HL-60/S4 (cell line): ENCODE results near the gene TPRX1.
"Not testable (repeated sequence)": the region's sequence is repeated elsewhere in the genome, so short reads cannot be mapped to it uniquely, and the experiment has no call there.

ENCODE experiments used
- in situ Hi-C: fragments of 300-500 bp; cut with MboI; formaldehyde crosslinking; loops from 2 replicates; pipeline ENCODE4 v1.14.3; 2022; ENCODE audit warnings: low sequenced_read_pairs

Gene TPRX1

DNA sequence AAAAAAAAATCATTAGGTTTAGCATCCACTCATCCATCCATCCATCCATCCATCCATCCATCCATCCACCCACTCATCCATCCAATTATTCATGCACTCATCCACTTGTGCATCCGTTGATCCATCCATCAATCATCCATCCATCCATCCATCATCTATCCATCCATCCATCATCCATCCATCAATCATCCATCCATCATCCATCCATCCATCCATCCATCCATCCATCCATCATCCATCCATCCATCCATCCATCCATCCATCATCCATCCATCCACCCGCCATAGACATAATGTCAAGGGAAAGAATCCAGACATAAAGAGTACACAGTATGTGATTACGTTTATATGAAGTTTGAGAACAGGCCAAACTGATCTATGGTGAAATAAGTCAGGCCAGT, 34.8 kb downstream of the TPRX1 start:
- in situ Hi-C loops, result no loop called here

DNA sequence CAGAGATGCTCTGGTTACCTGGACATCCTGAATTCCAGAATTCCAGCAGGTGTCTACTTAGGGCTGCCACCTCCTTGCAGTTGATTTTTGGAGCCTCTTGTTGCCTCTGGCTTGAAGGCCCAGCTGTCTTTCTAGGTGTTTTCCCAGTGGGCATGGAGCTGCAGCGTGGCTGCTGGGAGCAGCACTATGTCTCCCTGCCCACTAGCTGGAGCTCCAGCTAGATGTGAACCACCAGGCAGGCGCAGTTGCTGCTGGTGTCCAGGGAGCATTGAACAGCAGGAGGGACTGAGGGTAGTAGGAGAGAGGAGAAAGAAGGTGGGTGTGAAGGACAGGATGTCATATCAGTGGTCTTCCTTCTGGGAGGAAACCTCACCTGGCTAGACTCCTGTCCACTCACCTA, 35.7 kb downstream of the TPRX1 start:
- in situ Hi-C loops, result no loop called here

DNA sequence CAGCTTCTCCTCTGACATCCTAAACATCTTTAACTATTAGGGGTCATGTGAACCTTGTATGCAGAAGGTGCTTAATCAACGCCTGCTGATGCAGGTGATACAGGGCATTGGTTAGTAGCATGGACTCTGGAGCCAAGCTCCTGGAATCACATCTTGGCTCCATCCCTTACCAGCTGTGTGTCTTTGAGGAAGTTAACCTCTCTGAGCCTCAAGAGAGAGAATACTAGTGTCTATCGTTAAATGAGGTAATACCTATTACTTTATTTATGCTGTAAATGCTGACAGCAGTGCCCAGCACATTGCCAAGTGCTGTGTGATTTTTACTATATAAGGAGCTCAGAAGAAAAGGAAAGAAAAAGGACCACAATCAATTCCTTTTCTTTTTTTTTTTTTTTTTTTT, 37.0 kb downstream of the TPRX1 start:
- in situ Hi-C loops, result no loop called here

DNA sequence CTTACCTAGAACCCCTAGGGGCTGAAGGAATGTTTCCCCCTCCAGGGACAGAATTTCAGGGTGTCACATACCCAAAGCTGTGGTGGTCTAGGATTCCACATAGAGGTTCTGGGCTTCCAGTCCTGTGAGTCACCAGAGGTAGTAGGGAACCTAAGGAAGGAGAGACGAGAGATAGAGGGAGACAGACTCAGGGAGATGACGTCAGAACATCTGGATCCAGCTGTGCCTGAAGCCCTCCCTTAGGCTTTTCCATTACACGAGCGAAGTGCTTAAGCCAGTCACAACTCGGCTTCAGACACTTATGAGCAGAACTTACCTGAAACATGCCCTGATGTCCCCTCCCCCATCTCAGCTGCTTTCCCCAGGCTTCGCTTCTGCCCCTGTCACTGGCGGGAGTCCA, 37.7 kb downstream of the TPRX1 start:
- in situ Hi-C loops, result no loop called here

DNA sequence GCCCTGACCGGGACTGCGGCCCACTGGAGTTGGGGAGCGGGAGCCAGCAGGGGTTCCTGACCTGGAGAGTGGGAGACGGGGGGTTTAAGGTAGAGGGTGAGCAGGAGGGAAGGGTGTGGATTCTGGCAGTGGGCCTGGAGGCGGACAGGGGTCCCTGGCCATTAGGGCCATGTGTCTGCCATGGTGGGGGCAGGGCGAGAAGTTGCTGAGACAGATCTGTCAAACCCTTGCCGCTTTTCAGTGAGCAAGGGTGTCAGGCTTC, 38.1 kb downstream of the TPRX1 start:
- in situ Hi-C loops, result no loop called here

DNA sequence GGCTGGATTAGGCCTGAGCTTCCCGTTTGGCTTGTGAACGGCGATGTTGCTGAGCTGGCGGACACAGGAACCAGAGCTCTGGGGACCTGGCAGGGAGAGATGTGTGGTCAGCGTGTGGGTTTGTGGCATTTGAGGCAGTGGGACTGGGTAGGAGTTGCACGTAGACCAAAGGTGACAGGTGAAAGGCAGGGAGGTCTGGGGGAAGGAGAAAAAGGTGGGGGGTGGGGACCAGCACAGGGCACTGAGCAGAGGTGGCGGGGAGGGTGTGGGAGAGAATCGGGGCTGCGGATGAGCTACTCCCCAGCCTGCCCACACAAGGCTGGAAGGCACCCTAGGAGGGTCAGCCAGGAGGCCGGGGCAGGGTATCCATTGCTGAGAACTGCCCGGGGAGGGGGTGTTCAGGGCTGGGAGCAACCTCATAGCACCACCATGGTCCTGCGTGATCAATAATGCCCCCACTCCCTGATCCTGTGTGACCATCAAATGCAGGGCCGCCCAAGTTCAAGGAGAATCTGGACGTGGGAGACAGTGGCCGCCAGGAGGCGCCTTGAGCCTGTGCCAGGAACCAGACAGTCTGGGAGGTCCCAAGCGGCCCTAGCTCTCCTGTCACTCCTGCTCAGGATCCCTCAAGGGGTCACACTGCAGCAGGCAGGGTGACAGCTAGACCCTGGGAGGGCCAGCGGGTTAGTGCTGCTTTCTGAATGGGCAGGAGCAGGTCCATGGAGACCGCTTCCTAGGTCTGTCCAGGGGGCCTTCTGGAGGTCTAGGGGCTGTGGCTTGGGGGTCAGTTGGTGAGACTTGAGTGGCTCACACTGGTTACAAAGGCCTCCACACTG, 38.6 kb downstream of the TPRX1 start:
- in situ Hi-C loops, result no loop called here

DNA sequence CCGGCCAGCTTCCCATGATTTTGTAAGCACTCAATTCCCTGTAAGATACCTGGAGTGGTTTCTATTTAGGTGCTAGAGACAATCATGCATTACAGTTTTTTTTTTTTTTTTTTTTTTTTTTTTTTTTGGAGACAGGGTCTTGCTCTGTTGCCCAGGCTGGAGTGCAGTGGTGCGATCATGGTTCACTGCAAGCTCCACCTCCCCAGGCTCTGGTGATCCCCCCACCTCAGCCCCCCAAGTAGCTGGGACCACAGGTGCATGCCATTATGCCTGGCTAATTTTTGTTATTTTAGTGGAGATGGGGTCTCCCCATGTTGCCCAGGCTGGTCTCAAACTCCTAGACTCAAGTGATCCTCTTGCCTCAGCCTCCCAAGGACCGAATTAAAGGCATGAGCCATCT, 39.6 kb downstream of the TPRX1 start:
- in situ Hi-C loops, result not testable (repeated sequence)

DNA sequence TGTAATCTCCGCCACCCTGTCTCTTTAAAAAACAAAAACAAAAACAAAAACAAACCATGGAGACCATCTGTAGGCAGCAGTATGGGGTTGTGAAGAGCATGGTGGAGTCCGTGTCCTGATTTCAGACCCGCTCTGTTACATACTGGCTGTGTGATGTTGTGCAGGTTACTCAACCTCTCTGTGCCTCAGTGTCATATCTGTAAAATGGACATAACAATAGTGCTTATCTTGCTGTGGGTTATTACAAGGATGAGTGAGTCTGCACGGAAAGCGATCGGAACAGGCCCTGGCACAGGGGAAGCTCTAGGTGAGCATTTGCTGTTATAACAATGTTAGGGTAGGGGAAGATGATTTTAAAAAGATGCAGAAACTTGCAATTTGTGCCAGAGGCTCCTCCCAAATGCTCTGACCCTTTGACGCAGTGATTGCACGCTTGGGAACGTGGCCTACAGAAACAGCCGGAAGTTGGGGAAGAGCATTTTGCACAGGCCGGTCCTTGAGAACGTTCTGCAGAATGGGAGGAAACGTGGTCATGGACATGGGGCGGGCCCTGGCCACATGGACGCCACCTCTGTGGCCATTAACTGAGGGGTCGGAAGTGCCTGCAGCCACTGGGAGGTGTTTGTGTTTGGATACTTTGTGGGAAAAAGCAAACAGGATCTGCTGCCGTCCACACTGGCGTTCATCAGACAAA, 41.6 kb downstream of the TPRX1 start:
- in situ Hi-C loops, result no loop called here

DNA sequence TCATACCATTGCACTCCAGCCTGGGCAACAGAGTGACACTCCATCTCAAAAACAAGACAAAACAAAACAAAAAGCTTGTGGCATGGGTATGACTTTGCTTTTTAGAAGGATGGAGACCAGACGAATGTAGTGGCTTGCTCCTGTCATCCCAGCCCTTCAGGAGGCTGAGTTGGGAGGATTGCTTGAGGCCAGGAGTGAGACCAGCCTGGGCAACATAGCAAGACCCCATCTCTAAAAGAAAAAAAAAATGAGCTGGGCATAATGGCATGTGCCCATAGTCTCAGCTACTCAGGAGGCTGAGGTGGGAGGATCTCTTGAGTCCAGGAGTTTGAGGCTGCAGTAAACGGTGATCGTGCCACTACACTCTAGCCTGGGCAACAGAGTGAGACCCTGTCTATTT, 42.2 kb downstream of the TPRX1 start:
- in situ Hi-C loops, result no loop called here

DNA sequence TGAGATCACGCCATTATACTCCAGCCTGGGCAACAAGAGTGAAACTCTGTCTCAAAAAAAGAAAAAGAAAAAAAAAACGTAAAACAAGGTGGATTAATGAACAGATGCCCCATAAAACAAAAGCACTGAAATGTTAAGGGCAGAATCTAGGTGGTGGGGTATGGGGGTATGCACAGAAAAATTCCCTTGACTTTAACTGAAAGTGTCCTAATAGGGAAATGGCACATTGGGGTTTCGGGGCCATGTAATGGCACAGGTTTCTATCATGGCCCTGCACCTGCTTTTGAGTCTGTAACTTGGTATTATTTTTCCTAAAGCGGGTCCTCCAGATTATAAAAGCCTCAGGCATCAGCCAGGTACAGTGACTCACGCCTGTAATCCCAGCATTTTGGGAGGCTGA, 42.8 kb downstream of the TPRX1 start:
- in situ Hi-C loops, result no loop called here

DNA sequence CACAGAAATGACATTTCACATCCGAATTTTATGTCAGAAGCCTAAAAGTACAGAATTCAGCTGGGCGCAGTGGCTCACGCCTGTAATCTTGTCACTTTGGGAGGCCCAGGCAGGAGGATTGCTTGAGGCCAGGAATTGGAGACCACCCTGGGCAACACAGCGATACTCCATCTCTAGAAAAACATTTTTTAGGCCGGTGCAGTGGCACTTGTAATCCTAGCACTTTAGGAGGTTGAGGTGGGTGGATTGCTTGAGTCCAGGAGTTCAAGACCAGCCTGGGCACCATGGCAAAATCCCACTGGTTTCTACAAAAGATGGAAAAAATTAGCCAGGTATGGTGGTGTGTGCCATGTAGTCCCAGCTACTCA, 43.7 kb downstream of the TPRX1 start:
- in situ Hi-C loops, result no loop called here

DNA sequence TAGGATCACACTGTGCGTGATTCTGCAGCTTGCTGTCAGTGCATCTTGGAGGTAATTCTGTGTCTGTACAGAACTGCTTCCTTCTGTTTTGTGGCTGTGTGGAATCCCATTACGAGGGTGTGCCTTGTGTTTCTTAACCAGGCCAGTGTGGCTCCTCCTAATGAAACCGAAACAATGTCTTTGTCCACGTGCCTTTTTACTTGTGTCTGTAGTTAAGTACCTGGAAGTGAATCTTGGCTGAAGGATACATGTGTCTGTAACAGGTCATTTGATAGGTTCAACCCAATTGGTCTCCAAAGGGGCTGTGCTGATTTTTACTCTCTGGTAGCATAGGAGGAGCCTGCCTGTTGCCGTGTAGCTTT, 45.9 kb downstream of the TPRX1 start:
- in situ Hi-C loops, result no loop called here

DNA sequence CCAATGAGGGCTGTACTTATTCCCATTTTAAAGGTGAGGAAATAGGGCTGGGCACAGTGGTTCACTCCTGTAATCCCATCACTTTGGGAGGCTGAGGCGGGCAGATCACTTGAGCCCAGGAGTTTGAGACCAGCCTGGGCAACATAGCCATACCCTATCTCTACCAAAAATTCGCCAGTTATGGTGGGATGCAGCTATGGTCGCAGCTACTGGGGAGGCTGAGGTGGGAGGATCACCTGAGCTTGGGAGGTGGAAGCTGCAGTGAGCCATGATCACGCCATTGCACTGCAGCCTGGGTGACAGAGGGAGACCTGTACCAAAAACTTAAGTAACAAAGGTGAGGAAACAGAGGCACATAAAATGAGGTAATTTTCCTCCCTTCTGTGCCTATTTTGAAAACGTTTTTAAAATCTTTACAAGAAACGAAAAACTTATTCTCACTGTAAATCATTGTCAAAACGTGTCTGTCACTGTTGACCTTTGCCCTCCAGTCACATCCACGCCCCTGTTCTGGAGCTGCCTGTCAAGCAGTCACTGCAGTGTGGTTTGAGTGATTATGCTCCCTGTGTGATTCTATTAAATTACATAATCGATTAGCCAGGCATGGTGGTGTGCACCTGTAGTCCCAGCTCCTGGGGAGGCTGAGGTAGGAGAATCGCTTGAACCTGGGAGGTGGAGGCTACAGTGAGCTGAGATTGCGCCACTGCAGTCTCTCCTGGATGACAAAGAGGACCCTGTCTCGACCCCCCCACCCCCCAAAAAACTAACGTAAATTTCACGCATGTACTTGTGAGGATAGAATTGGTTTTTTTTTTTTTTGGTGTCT, 46.5 kb downstream of the TPRX1 start:
- in situ Hi-C loops, result no loop called here

DNA sequence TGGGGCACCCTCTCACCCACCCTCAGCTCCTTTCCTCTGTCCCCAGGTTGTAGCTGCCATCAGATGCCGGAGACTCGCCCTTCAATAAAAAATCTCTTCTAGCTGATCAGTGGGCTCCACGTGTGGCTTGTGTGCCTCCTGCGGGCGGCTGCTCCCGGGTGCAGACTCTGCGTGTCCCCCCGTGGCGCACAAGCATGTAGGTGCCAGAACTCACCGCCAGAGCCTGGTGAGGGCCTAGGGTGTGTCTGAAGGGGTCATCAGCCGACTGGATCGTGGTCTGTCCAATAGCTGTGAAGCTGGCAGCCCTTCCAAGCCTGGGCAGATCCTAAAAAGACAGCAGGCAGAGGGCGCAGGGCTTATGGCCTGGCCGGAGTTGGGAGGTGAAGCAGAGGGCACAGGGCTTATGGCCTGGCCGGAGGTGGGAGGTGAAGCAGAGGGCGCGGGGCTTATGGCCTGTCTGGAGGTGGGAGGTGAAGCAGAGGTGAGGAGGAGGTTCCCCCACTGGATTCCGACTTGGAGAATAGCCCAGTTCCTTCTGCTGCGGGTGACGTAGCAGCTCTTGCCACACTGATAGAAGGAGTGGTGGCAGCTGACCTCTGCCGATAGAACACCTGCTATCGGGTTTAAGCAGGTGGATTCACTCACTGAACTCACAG, 47.3 kb downstream of the TPRX1 start:
- in situ Hi-C loops, result no loop called here

DNA sequence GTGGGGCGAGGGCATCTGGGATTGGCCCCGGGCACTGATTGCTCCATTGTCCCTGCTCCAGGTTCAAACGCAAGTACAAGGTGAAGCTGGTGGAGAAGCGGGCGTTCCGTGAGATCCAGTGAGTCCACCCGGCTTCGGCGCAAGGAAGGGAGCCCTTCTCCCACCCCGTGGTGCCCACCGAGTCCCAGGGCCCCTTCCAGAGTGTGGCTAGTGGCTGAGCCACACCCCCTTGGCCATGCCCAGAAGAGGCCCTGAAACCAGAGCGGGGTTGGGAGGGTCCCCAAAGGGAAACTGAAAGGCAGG, 47.8 kb downstream of the TPRX1 start:
- in situ Hi-C loops, result no loop called here

DNA sequence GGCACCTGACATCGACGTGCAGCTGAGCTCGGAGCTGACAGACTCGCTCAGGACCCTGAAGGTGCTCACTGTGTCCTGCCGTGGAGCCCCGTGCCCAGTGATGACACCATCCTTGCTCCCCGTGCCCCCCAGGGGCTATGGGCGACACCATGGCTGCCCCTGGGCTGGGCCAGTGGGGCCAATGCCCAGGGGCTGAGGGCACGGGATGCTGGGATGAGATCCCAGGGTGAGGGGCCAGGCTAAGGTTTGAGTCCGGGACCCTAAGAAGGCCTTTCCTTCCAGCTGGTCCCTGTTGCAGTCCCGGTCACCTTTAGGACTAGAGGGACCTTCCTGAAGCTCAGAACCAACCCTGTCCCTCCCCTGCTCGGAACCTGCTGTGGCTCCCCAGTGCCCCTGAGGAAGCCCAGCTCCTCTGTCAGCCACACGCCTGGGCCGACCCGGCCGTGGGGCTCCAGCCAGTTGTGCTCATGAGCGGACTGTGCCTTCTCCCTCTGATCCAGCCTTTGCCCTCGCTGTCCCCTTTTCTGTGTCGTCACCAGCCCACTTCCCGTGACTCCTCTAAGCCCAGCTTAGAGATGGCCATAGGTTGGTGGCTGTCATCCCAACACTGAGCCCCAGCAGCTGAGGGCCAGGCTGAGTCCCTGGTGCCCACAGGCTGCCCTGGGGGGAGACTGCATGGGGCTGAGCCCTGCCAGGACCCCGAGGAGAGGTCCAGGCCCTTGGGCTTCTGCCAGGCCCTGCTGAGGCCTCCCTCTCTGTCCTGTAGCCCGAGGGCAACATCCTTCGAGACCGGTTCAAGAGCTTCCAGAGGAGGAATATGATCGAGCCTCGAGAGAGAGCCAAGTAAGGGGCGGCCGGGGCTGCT, 48.4 kb downstream of the TPRX1 start:
- in situ Hi-C loops, result no loop called here

DNA sequence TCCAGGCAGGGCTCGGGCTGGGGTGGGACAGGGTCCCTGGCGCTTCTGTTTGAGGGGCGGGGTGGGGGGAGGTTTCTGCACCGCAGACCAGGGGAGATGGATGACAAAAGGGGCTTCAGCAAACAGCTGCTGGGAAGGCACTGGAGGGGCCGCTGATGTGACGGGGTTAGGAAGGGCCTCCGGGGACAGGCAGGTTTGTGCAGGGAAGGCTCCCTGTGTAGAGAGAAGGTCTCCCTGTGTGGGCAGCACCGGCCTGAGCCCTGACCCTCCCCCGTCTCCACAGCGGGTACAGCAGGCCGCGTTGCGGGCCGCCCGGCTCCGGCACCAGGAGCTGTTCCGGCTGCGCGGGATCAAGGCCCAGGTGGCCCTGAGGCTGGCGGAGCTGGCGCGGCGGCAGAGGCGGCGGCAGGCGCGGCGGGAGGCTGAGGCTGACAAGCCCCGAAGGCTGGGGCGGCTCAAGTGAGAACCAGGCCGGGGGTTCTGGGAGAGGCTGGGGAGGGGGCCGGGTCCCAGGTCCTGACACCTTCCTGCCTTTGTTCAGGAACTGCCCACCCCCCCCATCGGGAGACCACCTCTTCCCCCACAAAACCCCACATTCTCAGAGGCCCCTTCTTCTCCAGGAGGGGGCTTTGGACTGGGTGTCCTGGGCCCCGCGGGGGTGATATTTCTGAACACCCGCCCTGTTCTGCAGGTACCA, 49.1 kb downstream of the TPRX1 start:
- in situ Hi-C loops, result no loop called here

DNA sequence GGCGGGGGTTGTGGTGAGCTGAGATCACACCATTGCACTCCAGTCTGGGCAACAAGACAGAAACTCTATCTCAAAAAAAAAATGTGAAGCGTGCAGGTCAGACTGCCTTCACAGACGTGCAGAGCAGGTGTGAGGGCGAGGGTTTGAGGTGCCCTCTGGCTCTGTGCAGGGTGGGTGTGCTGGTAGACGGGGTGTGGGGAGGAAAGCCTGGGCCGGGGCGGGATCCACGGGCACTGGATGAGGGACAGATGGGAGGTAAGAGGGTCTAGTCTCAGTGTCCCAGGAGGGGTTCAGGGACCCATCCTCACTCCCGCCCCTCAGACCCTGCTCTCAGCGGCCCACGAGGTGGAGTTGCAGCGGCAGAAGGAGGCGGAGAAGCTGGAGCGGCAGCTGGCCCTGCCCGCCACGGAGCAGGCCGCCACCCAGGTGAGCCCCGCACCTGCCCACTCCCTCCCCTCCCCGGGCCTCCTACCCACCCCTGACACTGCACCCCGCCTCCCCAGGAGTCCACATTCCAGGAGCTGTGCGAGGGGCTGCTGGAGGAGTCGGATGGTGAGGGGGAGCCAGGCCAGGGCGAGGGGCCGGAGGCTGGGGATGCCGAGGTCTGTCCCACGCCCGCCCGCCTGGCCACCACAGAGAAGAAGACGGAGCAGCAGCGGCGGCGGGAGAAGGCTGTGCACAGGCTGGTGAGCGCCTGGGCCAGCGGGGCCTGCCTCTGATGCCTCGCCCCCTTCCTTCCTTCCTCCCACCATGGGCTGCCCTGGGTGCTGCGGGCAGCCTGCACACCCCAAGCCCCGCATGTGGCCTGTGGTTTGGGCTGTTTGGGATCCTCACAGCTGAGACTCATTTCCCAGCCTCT, 49.9 kb downstream of the TPRX1 start:
- in situ Hi-C loops, result no loop called here

DNA sequence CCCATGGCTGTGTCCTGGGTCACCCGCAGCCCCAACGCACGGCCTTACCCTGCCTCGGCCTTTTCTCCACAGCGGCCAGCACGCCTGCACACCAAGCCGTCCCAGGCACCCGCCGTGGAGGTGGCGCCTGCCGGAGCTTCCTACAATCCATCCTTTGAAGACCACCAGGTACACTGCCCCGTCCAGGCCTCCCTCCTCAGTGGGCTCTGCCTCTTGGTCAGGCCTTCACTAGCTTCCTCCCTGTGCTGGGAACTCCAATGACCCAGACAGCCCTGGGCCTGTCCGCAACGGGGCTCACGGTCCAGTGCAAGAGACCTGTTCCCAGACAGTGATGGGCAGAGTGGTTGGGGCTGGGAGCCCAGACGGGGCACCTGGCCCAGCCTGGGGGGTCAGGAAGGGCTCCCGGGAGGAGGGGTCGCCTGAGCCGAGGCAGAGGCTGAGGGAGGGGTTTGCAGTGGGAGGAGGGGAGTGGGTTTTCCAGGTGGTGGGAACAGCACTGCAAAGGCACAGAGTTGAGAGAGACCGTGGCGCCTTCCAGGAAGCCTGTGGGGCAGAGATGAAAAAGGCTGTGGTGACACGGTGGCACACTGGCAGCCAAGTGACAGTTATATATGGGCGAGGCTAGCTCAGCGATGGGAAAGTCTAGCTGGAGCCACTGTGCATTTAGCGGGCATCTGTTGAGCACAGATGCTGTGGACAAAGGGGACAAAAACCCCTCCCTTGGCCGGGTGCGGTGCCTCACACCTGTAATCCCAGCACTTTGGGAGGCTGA, 51.7 kb downstream of the TPRX1 start:
- in situ Hi-C loops, result no loop called here
